Cardiac muscle cell (in vitro differentiated cells and primary cell): Measurements from ENCODE around the gene ABCC10. TPM values are rescaled to one million over a fixed set of nuclear protein-coding genes. Genes with fewer than 3 reads are reported as not detected.

ENCODE experiments used
- DNase-seq, 2 donors: peaks; one replicate each; pipeline versions ENCODE4 v3.0.0 to v3.0.0-alpha.2; 2010 to 2017; ENCODE audit warnings: low read depth in 1 of 2, low spot score in 1 of 2
- H3K27ac ChIP-seq: fragments of 200-600 bp; sonication (generic); 2 replicates; pipeline ENCODE4 v1.5.1; 2016
- H3K27me3 ChIP-seq: fragments of 200-600 bp; sonication (generic); 2 replicates; pipeline ENCODE4 v1.6.0; 2016; ENCODE audit warnings: control low read depth
- H3K36me3 ChIP-seq: fragments of 200-600 bp; sonication (generic); 2 replicates; pipeline ENCODE4 v1.5.1; 2016; ENCODE audit warnings: control low read depth
- H3K4me1 ChIP-seq: fragments of 200-600 bp; sonication (generic); 2 replicates; pipeline ENCODE4 v1.8.1; 2017; ENCODE audit warnings: low read depth, mild to moderate bottlenecking, mixed run types
- H3K4me3 ChIP-seq: fragments of 200-600 bp; sonication (generic); 2 replicates; pipeline ENCODE4 v1.5.1; 2016; ENCODE audit warnings: mild to moderate bottlenecking
- H3K9me3 ChIP-seq: fragments of 200-600 bp; sonication (generic); 2 replicates; pipeline ENCODE4 v1.5.1; 2017; ENCODE audit warnings: low read depth, mild to moderate bottlenecking, control low read depth
- CTCF ChIP-seq: IDR thresholded peaks from 2 replicates; pipeline ENCODE4 v1.5.1; 2012; ENCODE audit warnings: low read depth, mild to moderate bottlenecking, low read length
- polyA plus RNA-seq: library from polyadenylated mRNA; unstranded; fragments of >200 nt; fragmentation: Nextera tagmentation; extraction: Ambion mirVana; gene quantifications from 2 replicates; pipeline ENCODE4 v1.2.1, GENCODE V29; 2016
- total RNA-seq: library from RNA; depleted of rRNA; stranded (reverse); fragments of >200 nt; gene quantifications from 2 replicates; pipeline ENCODE4 v1.2.3, GENCODE V29; 2016

Gene ABCC10
- total and polyA plus RNA-seq, 2 experiments from 2014 or later: 19.8 to 29.4 TPM

GRCh38 chr6:43477235-43478007 is 50.1 kb downstream of the ABCC10 start, which contains the start of gene TJAP1:
Gene TJAP1 (plus strand): TSS chr6:43477570. CDS start chr6:43499002, 21,432 bp downstream.
- Histone ChIP-seq H3K4me3 (peak within 1 kb of the TSS; percentile 87), H3K4me1 (peaks cover 8% of the 10 kb centered on the region), H3K9me3 (no peaks in the 10 kb centered on the region), H3K27me3 (no peaks in the 10 kb centered on the region), H3K36me3 (no peaks in the 10 kb centered on the region), H3K27ac (peak within 1 kb of the TSS; percentile 95)
- TF ChIP-seq CTCF: no peak
- peak; percentile 90 to 93 for DNase-seq

- peak overlapping the region; percentile 95 for H3K27ac ChIP-seq
- no peak for TF ChIP-seq CTCF
- peaks cover 8% of the 10 kb centered on the region for H3K4me1 ChIP-seq
- no peaks in the 10 kb centered on the region for H3K27me3 ChIP-seq
- H3K9me3 ChIP-seq: no peaks in the 10 kb centered on the region
- no peak for DNase-seq
- peak overlapping the region; percentile 87 for H3K4me3 ChIP-seq
- no peaks in the 10 kb centered on the region for H3K36me3 ChIP-seq
Measured at GRCh38 chr6:43478008-43478372, 50.6 kb downstream of the ABCC10 start.

GRCh38 chr6:43481075-43481474 is 53.7 kb downstream of the ABCC10 start:
- Histone ChIP-seq H3K27ac (no peak overlapping the region), H3K4me1 (peaks cover 8% of the 10 kb centered on the region)

GRCh38 chr6:43481591-43482236 is 54.4 kb downstream of the ABCC10 start:
- no peak overlapping the region for H3K4me3 ChIP-seq
- no peak overlapping the region for H3K27ac ChIP-seq
- no peaks in the 10 kb centered on the region for H3K9me3 ChIP-seq
- H3K4me1 ChIP-seq: peaks cover 8% of the 10 kb centered on the region
- H3K27me3 ChIP-seq: no peaks in the 10 kb centered on the region
- no peak for TF ChIP-seq CTCF
- H3K36me3 ChIP-seq: no peaks in the 10 kb centered on the region
- no peak for DNase-seq

More at GRCh38 chr6:43481075-43481474, 53.7 kb downstream of the ABCC10 start:
- no peak for TF ChIP-seq CTCF
- H3K9me3 ChIP-seq: no peaks in the 10 kb centered on the region
- no peaks in the 10 kb centered on the region for H3K36me3 ChIP-seq
- no peak for DNase-seq
- H3K4me3 ChIP-seq: no peak overlapping the region
- no peaks in the 10 kb centered on the region for H3K27me3 ChIP-seq

- no peak overlapping the region for H3K27ac ChIP-seq
- DNase-seq: no peak
Measured at GRCh38 chr6:43488667-43489276, 61.4 kb downstream of the ABCC10 start.

More at GRCh38 chr6:43488667-43489276, 61.4 kb downstream of the ABCC10 start:
- no peaks in the 10 kb centered on the region for H3K4me1 ChIP-seq
- H3K36me3 ChIP-seq: no peaks in the 10 kb centered on the region
- H3K9me3 ChIP-seq: no peaks in the 10 kb centered on the region
- no peak for TF ChIP-seq CTCF
- no peak overlapping the region for H3K4me3 ChIP-seq
- no peaks in the 10 kb centered on the region for H3K27me3 ChIP-seq
